GM12892 (cell line): ENCODE measurements around the gene CHD2.
A peak's percentile ranks its signal among the peaks of the same experiment; 100 is the strongest.
"Not testable (repeated sequence)": the region's sequence is repeated elsewhere in the genome, so short reads cannot be mapped to it uniquely, and the experiment has no call there.

Experiments used
- DNase-seq: peaks from one replicate; pipeline ENCODE4 v3.0.0; 2011; ENCODE audit not compliant: insufficient read length
- FAIRE-seq: peaks from 2 replicates; lab custom pipeline; 2011; peaks lifted over from hg19 to GRCh38; lab: Jason Lieb, UNC
- POLR2A ChIP-seq: IDR thresholded peaks from 2 replicates; pipeline ENCODE4 v1.6.1; 2011; ENCODE audit warnings: low read depth, low read length, control low read depth
- POLR2AphosphoS5 ChIP-seq: IDR thresholded peaks from 2 replicates; pipeline ENCODE4 v1.6.1; 2011; ENCODE audit warnings: low read depth, low read length, control low read depth
- TAF1 ChIP-seq: IDR thresholded peaks from 2 replicates; pipeline ENCODE4 v1.6.1; 2011; ENCODE audit warnings: low read depth, mild to moderate bottlenecking, control low read depth, low read length, borderline replicate concordance

CHD2 gene

GRCh38 chr15:93030430-93031102 lies 130.4 kb downstream of the CHD2 start:
- TF ChIP-seq POLR2AphosphoS5 (no peak), TAF1 (no peak), POLR2A (no peak)
- FAIRE-seq (peak; percentile 88), DNase-seq (peak; percentile 80)

- no peak for FAIRE-seq
- DNase-seq, result no peak
- no peak for TF ChIP-seq TAF1
- TF ChIP-seq POLR2A, result no peak
- TF ChIP-seq POLR2AphosphoS5, result no peak
Measured at GRCh38 chr15:93031103-93031464, 131.0 kb downstream of the CHD2 start.

- FAIRE-seq, DNase-seq: not testable (repeated sequence)
Measured at GRCh38 chr15:93031557-93032384, 131.6 kb downstream of the CHD2 start.

- DNase-seq, FAIRE-seq: not testable (repeated sequence)
Measured at GRCh38 chr15:93032515-93033206, 132.5 kb downstream of the CHD2 start.

GRCh38 chr15:93033434-93034045 lies 133.4 kb downstream of the CHD2 start:
- no peak for DNase-seq
- TF ChIP-seq POLR2A, result no peak
- TF ChIP-seq TAF1, result no peak
- no peak for TF ChIP-seq POLR2AphosphoS5
- FAIRE-seq, result no peak

- no peak for FAIRE-seq
- TF ChIP-seq POLR2A (no peak), TAF1 (no peak), POLR2AphosphoS5 (no peak)
- no peak for DNase-seq
Measured at GRCh38 chr15:93034512-93034911, 134.4 kb downstream of the CHD2 start.

- no peak for DNase-seq
- no peak for FAIRE-seq
- TF ChIP-seq POLR2AphosphoS5, result no peak
- TF ChIP-seq POLR2A, result no peak
- TF ChIP-seq TAF1, result no peak
Measured at GRCh38 chr15:93035092-93035915, 135.2 kb downstream of the CHD2 start.

GRCh38 chr15:93035953-93036810 lies 136.1 kb downstream of the CHD2 start:
- DNase-seq (no peak), FAIRE-seq (no peak)
- TF ChIP-seq POLR2A (no peak), TAF1 (no peak), POLR2AphosphoS5 (no peak)

- TF ChIP-seq POLR2AphosphoS5, result no peak
- TF ChIP-seq POLR2A, result no peak
- TF ChIP-seq TAF1, result no peak
- FAIRE-seq (no peak), DNase-seq (no peak)
Measured at GRCh38 chr15:93036951-93037819, 137.1 kb downstream of the CHD2 start.
